ENCODE data around the gene CRKL.

- TF ChIP-seq CTCF (IDR thresholded peaks at IDR 0.05) = no peak
- TF ChIP-seq POLR2A (IDR thresholded peaks at IDR 0.05) = no peak
These were observed 35.1 kb upstream of the CRKL start for GRCh38 chr22:20881869-20882815.

Measured in adrenal gland (tissue), 5 donors.